K562 (cell line): ENCODE results near the gene PRAME. TPM values are rescaled to one million over a fixed set of nuclear protein-coding genes. Genes with fewer than 3 reads are reported as not detected.

ENCODE experiments used
- ATAC-seq: fragments of 200-7000 bp; cut with Tn5 transposase; 3 replicates; pipeline ENCODE4 v1.9.1; 2020; ENCODE audit warnings: moderate library complexity
- BruUV-seq: library from RNA; stranded (reverse); fragments of 400-500 nt; replicated peaks from 2 replicates; lab custom pipeline; 2021; lab: Mats Ljungman, UMichigan
- CTCF ChIA-PET: fragments of 300-600 bp; formaldehyde crosslinking; extraction: SDS; loops from one replicate; lab custom pipeline; 2021; ENCODE audit warnings: low intra/inter-chr PET ratio; lab: Yijun Ruan, JAX
- POLR2A ChIA-PET: fragments of 300-600, 350-650 bp; sonication (Branson Sonifier 250); formaldehyde crosslinking; extraction: SDS; loops from one replicate; lab custom pipeline; 2021; ENCODE audit warnings: antibody characterized with exemption, inconsistent platforms; lab: Yijun Ruan, JAX
- DNase-seq, 4 experiments: peaks; one replicate each; pipeline versions ENCODE4 v3.0.0 to v3.0.0-alpha.2; 2011 to 2018; ENCODE audit warnings: low spot score in 3 of 4, mixed read lengths in 3 of 4; ENCODE audit errors: extremely low read depth in 1 of 4
- FAIRE-seq: peaks from 2 replicates; lab custom pipeline; 2011; peaks lifted over from hg19 to GRCh38; lab: Jason Lieb, UNC
- H2AFZ ChIP-seq: 2 replicates; pipeline ENCODE4 v1.6.0; 2011; ENCODE audit warnings: low read depth, low read length, control low read depth, inconsistent platforms
- H3K27ac ChIP-seq: fragments of 200-600 bp; 3 replicates; pipeline ENCODE4 v1.8.0; 2011; ENCODE audit warnings: low read depth, mild to moderate bottlenecking, control low read depth, inconsistent platforms, low read length, moderate library complexity, mixed read lengths; ENCODE audit errors: extremely low read depth
- H3K27me3 ChIP-seq, 2 experiments: fragments of 300-600 bp in 1 of 2; 2 replicates in 1 of 2; 3 replicates in 1 of 2; pipeline versions ENCODE4 v1.6.0 to v1.8.0; 2011; ENCODE audit warnings: inconsistent platforms in 2 of 2, low read length in 2 of 2, mild to moderate bottlenecking in 1 of 2, mixed read lengths in 1 of 2, moderate library complexity in 1 of 2; ENCODE audit not compliant: control insufficient read depth in 2 of 2, insufficient read depth in 2 of 2
- H3K36me3 ChIP-seq: fragments of 300-600 bp; 3 replicates; pipeline ENCODE4 v1.8.0; 2011; ENCODE audit warnings: mild to moderate bottlenecking, low read length, inconsistent platforms; ENCODE audit not compliant: control insufficient read depth, insufficient read depth
- H3K4me1 ChIP-seq, 2 experiments: fragments of 200-600 bp in 1 of 2; replicated peaks in 1 of 2; 2 replicates in 1 of 2; 3 replicates in 1 of 2; pipeline versions ENCODE4 v1.5.1 to v1.8.0; 2011; ENCODE audit warnings: inconsistent platforms in 2 of 2, low read length in 2 of 2, mild to moderate bottlenecking in 1 of 2, mixed read lengths in 1 of 2, moderate library complexity in 1 of 2; ENCODE audit not compliant: control insufficient read depth in 2 of 2, insufficient read depth in 2 of 2
- H3K4me2 ChIP-seq: 2 replicates; pipeline ENCODE4 v1.6.1; 2011; ENCODE audit warnings: low read length, control low read depth, inconsistent platforms, mixed read lengths; ENCODE audit not compliant: insufficient read depth
- H3K4me3 ChIP-seq: fragments of 200-600 bp; sonication (generic), shearing (Covaris generic); 2 replicates; pipeline ENCODE4 v1.5.1; 2016; ENCODE audit warnings: control low read depth, inconsistent platforms
- H3K79me2 ChIP-seq: fragments of 200-600 bp; 3 replicates; pipeline ENCODE4 v1.8.0; 2011; ENCODE audit warnings: low read length, inconsistent platforms; ENCODE audit not compliant: control insufficient read depth, insufficient read depth
- H3K9ac ChIP-seq, 2 experiments: 2 replicates each; pipeline versions ENCODE4 v1.6.0 to v1.6.1; 2011; ENCODE audit warnings: low read depth in 2 of 2, low read length in 2 of 2, control low read depth in 1 of 2, inconsistent platforms in 1 of 2, mild to moderate bottlenecking in 1 of 2, mixed read lengths in 1 of 2; ENCODE audit not compliant: insufficient read depth in 1 of 2
- H3K9me1 ChIP-seq: one replicate; pipeline ENCODE4 v1.6.0; 2011; ENCODE audit warnings: inconsistent platforms, mild to moderate bottlenecking, low read length, moderate library complexity; ENCODE audit not compliant: control insufficient read depth, insufficient read depth
- H3K9me3 ChIP-seq: replicated peaks from 2 replicates; pipeline ENCODE4 v1.5.1; 2011; ENCODE audit warnings: low read depth, low read length, inconsistent platforms; ENCODE audit not compliant: control insufficient read depth, insufficient read depth
- H4K20me1 ChIP-seq: replicated peaks from 2 replicates; pipeline ENCODE4 v1.6.1; 2011; ENCODE audit warnings: low read length, inconsistent platforms, mixed read lengths; ENCODE audit not compliant: control insufficient read depth, insufficient read depth
- BCL6 ChIP-seq: fragments of 250-450 bp; sonication (Bioruptor Pico); IDR thresholded peaks from 2 replicates; pipeline ENCODE4 v1.4.0; 2020
- E2F1 ChIP-seq: sonication (generic); formaldehyde crosslinking; IDR thresholded peaks from 2 replicates; pipeline ENCODE4 v1.8.1; 2023; ENCODE audit warnings: mild to moderate bottlenecking, missing genetic modification reagents, moderate library complexity
- ELK3 ChIP-seq: fragments of 450-650 bp; formaldehyde crosslinking; IDR thresholded peaks from 2 replicates; pipeline ENCODE4 v1.4.0; 2020; ENCODE audit warnings: mild to moderate bottlenecking
- FOXA1 ChIP-seq: fragments of 450-650 bp; IDR thresholded peaks from 2 replicates; pipeline ENCODE4 v1.6.1; 2016; ENCODE audit warnings: mild to moderate bottlenecking, borderline replicate concordance
- GTF3C2 ChIP-seq: IDR thresholded peaks from 3 replicates; pipeline ENCODE4 v1.6.1; 2011; ENCODE audit warnings: borderline replicate concordance, mild to moderate bottlenecking, moderate library complexity; ENCODE audit not compliant: insufficient read length; ENCODE audit errors: extremely low read depth
- MCM3 ChIP-seq: fragments of 450-650 bp; IDR thresholded peaks from 2 replicates; pipeline ENCODE4 v1.6.1; 2016
- MECOM ChIP-seq: fragments of 250-450 bp; sonication (Bioruptor Pico); IDR thresholded peaks from 2 replicates; pipeline ENCODE4 v1.8.0; 2022; ENCODE audit warnings: inconsistent platforms
- MXD1 ChIP-seq: fragments of 250-450 bp; sonication (Bioruptor Pico); IDR thresholded peaks from 2 replicates; pipeline ENCODE4 v1.8.0; 2021; ENCODE audit warnings: borderline replicate concordance, mild to moderate bottlenecking, moderate library complexity; ENCODE audit not compliant: poor library complexity, severe bottlenecking
- RCOR1 ChIP-seq, 2 experiments: IDR thresholded peaks; 2 replicates each; pipeline ENCODE4 v1.6.1; 2012; ENCODE audit warnings: low read depth in 2 of 2, low read length in 2 of 2, borderline replicate concordance in 1 of 2, improper control_type of control experiment in 1 of 2
- SIN3A ChIP-seq, 2 experiments: fragments of 150-350 bp in 1 of 2; IDR thresholded peaks; 2 replicates each; pipeline ENCODE4 v1.6.1; 2011 to 2016; ENCODE audit warnings: borderline replicate concordance in 2 of 2, low read depth in 2 of 2, low read length in 2 of 2, mild to moderate bottlenecking in 2 of 2, moderate library complexity in 2 of 2; ENCODE audit not compliant: control insufficient read depth in 1 of 2
- SMARCA4 ChIP-seq: fragments of 450-650 bp; IDR thresholded peaks from 2 replicates; pipeline ENCODE4 v1.6.1; 2016
- ZKSCAN8 ChIP-seq: fragments of 200-800 bp; sonication (Bioruptor generic); IDR thresholded peaks from 2 replicates; pipeline ENCODE4 v1.6.1; 2016; ENCODE audit warnings: missing genetic modification characterization, missing compliant biosample characterization
- ZNF280A ChIP-seq: fragments of 450-650 bp; IDR thresholded peaks from 2 replicates; pipeline ENCODE4 v1.6.1; 2018; ENCODE audit warnings: mild to moderate bottlenecking, low read depth; ENCODE audit not compliant: partially characterized antibody
- ZNF436 ChIP-seq: fragments of 250-450, 450-650 bp; sonication (Bioruptor Pico); formaldehyde crosslinking; IDR thresholded peaks from 2 replicates; pipeline ENCODE4 v1.7.0; 2020; ENCODE audit warnings: mild to moderate bottlenecking
- ZNF780A ChIP-seq: fragments of 250-450 bp; sonication (Bioruptor Pico); IDR thresholded peaks from 2 replicates; pipeline ENCODE4 v1.5.0; 2021; ENCODE audit warnings: mild to moderate bottlenecking
- WGBS: fragments of 100-300 bp; shearing (Covaris generic); methylation state at CpG from one replicate; pipeline ENCODE4 v1.1.6; 2016; ENCODE audit warnings: low coverage, mixed read lengths; ENCODE audit not compliant: insufficient coverage; ENCODE audit errors: missing lambda C conversion rate; 5-methylcytosine and 5-hydroxymethylcytosine counted together
- in situ Hi-C: fragments of 300-500 bp; cut with MboI; formaldehyde crosslinking; loops from 4 replicates; pipeline ENCODE4 v1.15.0; 2018; ENCODE audit warnings: inconsistent platforms, mixed read lengths
- intact Hi-C: fragments of 100-400 bp; cut with micrococcal nuclease; formaldehyde crosslinking; loops from 2 replicates; pipeline ENCODE4 v1.14.2; 2022
- polyA plus RNA-seq, 8 experiments: library from polyadenylated mRNA; depleted of rRNA in 4 of 8; stranded (reverse) in 5 of 8; unstranded in 3 of 8; fragments of >200 nt; fragmentation: Nextera tagmentation in 2 of 8; fragmentation: Illumina TruSeq in 1 of 8; extraction: Ambion mirVana in 2 of 8; extraction: Trizol in 1 of 8; gene quantifications; 2 replicates each; pipeline versions ENCODE4 v1.2.1 to v1.2.3, GENCODE V29; 2011 to 2014; ENCODE audit warnings: inconsistent platforms in 1 of 8, missing spikeins in 1 of 8
- total RNA-seq, 7 experiments: library from RNA; depleted of rRNA in 6 of 7; stranded (reverse); fragments of >200 nt in 6 of 7; fragmentation: Illumina TruSeq in 2 of 7; extraction: Trizol in 2 of 7; gene quantifications; 2 replicates each; pipeline versions ENCODE4 v1.2.1 to v1.2.3, GENCODE V29; 2011 to 2021; ENCODE audit warnings: low replicate concordance in 1 of 7

Gene PRAME
- total and polyA plus RNA-seq, 9 of the 15 experiments (the other 6 are each of a cell fraction or from before 2014, with no cell fraction given) = 662 to 2,141 (median 1,142) TPM

- Histone ChIP-seq H3K9ac (no peak overlapping the region), H3K9me1 (no peaks in the 10 kb centered on the region), H3K9me3 (no peaks in the 10 kb centered on the region), H3K36me3 (no peaks in the 10 kb centered on the region), H2AFZ (no peak overlapping the region), H4K20me1 (no peaks in the 10 kb centered on the region), H3K4me3 (no peak overlapping the region), H3K4me1 (no peaks in the 10 kb centered on the region), H3K4me2 (no peak overlapping the region), H3K27ac (no peak overlapping the region), H3K27me3 (no peaks in the 10 kb centered on the region), H3K79me2 (no peaks in the 10 kb centered on the region)
- ChIA-PET CTCF (no interaction called here), POLR2A (interaction anchor here (0.7 to 19.7 kb wide), 9 partner anchors 14 to 335 kb away, joined by 3 to 708 read pairs (median 4); partner anchors contain the start of genes PRAME and ZNF280A)
- DNase-seq (no peak), ATAC-seq (no peak), FAIRE-seq (no peak)
- 38% methylated on average over 6 of the region's 6 CpGs for WGBS
- BruUV-seq = no TSS peak
- intact Hi-C loops = no loop called here
- in situ Hi-C loops = loop anchor here (25.0 kb wide), 1 partner anchor 1124 kb away; the partner anchor contains the start of gene HIC2
- TF ChIP-seq ZNF280A = no peak
- no peak for TF ChIP-seq SMARCA4
- no peak for TF ChIP-seq ZNF436 (CRISPR knock-in tag)
- no peak for TF ChIP-seq MXD1 (CRISPR knock-in tag)
- peak; percentile 28; the same call in 1 of the 2 replicates for TF ChIP-seq ZKSCAN8
- peak; percentile 47; the same call in 1 of the 2 replicates for TF ChIP-seq ZNF780A (CRISPR knock-in tag)
- TF ChIP-seq GTF3C2 = no peak
- TF ChIP-seq SIN3A (IDR thresholded peaks at IDR 0.05; ENCODE audit: borderline replicate concordance in 2 of 2, control insufficient read depth in 1 of 2, low read depth in 2 of 2, low read length in 2 of 2) = no peak
- TF ChIP-seq ELK3 (CRISPR knock-in tag) = no peak
- TF ChIP-seq RCOR1 (IDR thresholded peaks at IDR 0.05; ENCODE audit: borderline replicate concordance in 1 of 2, low read depth in 2 of 2, low read length in 2 of 2) = no peak
- no peak for TF ChIP-seq E2F1 (CRISPR knock-in tag)
- no peak for TF ChIP-seq BCL6 (CRISPR knock-in tag)
- TF ChIP-seq MECOM (CRISPR knock-in tag) = 0 out of 2 replicates have a peak, but pooled peaks have one; percentile 25
- TF ChIP-seq FOXA1 = no peak
- no peak for TF ChIP-seq MCM3
These were observed 22.6 kb downstream of the PRAME start for GRCh38 chr22:22536515-22536914.
